ENCODE results near the gene SUSD1. TPM values are rescaled to one million over a fixed set of nuclear protein-coding genes. Genes with fewer than 3 reads are reported as not detected.
"Not testable (repeated sequence)": the region's sequence is repeated elsewhere in the genome, so short reads cannot be mapped to it uniquely, and the experiment has no call there.

Gene SUSD1
- polyA plus RNA-seq, 4 donors = 31.2 to 35.8 (median 34.1) TPM

DNA sequence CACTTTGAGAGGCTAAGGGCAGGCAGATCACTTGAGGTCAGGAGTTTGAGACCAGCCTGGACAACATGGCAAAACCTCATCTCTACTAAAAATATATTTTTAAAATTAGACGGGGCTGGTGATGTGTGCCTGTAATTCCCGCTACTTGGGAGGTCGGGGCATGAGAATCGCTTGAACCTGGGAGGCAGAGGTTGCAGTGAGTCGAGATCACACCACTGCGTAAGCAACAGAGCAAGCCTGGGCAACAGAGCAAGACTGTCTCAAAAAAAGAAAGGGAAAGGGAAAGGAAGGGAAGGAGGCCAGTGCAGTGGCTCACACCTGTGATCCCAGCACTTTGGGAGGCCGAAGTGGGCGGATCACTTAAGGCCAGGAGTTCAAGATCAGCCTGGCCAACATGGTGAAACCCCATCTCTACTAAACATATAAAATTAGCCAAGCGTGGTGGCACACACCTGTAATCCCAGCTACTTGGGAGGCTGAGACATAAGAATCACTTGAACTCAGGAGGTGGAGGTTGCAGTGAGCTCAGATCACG is 101.4 kb downstream of the SUSD1 start:
- DNase-seq (ENCODE audit: low read depth in 4 of 4, low spot score in 2 of 4) = not testable (repeated sequence)

- DNase-seq (ENCODE audit: low read depth in 4 of 4, low spot score in 2 of 4) = no peak
Measured at GRCh38 chr9:112072721-112073638, 102.1 kb downstream of the SUSD1 start.

DNA sequence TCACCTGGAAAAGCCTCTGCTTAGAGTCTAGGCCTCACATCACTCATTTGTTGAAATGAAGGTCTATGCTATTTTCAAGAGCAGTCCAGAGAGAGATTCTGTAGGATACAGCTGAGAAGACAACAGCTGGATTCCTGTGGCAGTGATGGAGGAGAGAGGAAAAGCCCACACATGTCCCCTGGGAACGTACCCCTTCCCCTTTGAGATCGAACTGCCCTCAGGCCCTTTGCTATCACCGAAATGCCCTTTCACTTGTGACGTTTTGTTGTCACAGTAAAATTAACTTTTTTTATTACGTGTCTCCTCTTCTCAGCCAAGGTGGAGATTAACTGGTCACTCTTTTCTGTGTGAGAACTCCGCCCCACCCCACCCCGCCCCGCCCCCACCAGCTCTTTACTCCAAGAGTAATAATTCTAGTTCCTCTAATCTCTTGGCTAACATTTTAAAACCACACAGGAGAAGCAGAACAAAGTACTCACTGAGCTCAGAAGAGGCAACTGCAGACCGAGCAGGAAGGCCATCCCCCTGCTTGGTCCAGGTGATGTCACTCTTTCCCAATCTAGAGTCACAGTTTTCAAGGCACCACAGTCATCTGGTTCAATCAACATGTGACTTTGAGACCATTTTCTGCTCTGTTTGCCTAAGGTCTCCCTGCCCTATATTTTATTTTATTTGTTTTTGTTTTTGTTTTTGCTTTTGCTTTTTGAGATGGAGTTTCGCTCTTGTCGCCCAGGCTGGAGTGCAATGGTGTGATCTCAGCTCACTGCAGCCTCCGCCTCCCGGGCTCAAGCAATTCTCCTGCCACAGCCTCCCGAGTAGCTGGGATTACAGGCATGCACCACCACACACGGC is 105.6 kb downstream of the SUSD1 start:
- DNase-seq (ENCODE audit: low read depth in 4 of 4, low spot score in 2 of 4) = no peak

- peak in 1 of 4 donors; percentile 27 for DNase-seq (ENCODE audit: low read depth in 4 of 4, low spot score in 2 of 4)
Measured at GRCh38 chr9:112065806-112066606, 109.1 kb downstream of the SUSD1 start.

GRCh38 chr9:112064871-112065270 is 110.2 kb downstream of the SUSD1 start:
- DNase-seq (ENCODE audit: low read depth in 4 of 4, low spot score in 2 of 4) = no peak

DNA sequence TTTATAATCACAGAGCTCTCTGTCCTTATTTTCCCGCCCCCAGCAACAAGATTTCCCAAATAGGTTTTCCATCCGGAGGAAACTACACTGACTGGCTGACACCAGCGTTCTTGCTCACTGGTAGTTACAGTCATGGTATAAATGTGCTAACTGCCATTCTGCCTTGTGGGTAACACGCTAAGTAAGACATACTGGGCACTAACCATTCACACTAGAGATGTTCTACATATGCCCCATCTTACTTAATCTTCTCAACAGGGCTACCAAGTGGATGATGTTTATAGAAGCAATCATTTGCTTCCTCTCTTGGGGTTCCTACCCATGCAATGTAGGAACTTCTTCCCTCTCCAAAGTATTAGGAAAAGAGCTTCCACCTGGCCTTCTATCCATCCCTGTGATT is 111.5 kb downstream of the SUSD1 start:
- no peak for DNase-seq (ENCODE audit: low read depth in 4 of 4, low spot score in 2 of 4)

- DNase-seq (ENCODE audit: low read depth in 4 of 4, low spot score in 2 of 4) = no peak
Measured at GRCh38 chr9:112063151-112063550, 111.9 kb downstream of the SUSD1 start.

- DNase-seq (ENCODE audit: low read depth in 4 of 4, low spot score in 2 of 4) = no peak
Measured at GRCh38 chr9:112061152-112061740, 113.9 kb downstream of the SUSD1 start.

- no peak for DNase-seq (ENCODE audit: low read depth in 4 of 4, low spot score in 2 of 4)
Measured at GRCh38 chr9:112059966-112060320, 115.2 kb downstream of the SUSD1 start.

DNA sequence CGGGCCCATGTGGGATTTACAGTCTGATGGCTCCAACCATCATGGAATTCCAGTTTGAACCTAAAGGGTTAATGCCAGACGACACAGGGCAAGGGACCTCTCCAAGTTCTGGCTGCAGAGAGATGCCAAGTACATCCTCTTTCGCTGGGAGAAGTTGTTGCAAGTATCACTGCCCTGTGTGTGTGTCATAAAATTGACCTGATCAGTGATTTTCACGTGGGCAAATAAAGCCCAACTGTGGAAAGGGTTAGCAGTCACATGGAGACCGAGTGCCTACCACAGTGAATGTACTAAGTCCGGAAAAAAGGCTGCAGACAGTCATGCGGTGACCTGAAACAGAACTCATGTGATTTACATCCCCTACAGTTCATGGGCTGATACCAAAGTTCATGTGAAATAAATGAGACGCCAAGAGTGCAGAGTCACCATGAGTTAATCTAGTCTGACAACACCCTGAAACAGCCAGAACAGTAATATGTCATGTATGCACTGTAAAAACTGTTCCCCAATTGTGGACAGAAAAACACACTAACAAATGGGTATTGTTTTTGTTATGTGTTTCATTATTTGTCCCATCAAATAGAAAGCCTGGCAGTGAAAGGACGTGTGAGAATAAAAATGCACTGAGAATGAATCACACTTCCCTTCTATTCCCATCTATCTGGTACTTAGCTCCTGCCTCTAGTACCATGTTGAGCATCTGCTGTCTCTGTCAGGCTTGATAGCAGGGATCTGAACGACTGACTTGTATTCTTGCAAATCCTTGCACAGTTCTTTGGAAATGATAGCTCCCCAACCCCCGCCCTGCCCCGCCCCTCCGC is 115.7 kb downstream of the SUSD1 start:
- peak in 1 of 4 donors; percentile 27 for DNase-seq (ENCODE audit: low read depth in 4 of 4, low spot score in 2 of 4)

GRCh38 chr9:112056996-112057395 is 118.1 kb downstream of the SUSD1 start:
- no peak for DNase-seq (ENCODE audit: low read depth in 4 of 4, low spot score in 2 of 4)

GRCh38 chr9:112054916-112055315 is 120.2 kb downstream of the SUSD1 start:
- DNase-seq (ENCODE audit: low read depth in 4 of 4, low spot score in 2 of 4) = no peak

DNA sequence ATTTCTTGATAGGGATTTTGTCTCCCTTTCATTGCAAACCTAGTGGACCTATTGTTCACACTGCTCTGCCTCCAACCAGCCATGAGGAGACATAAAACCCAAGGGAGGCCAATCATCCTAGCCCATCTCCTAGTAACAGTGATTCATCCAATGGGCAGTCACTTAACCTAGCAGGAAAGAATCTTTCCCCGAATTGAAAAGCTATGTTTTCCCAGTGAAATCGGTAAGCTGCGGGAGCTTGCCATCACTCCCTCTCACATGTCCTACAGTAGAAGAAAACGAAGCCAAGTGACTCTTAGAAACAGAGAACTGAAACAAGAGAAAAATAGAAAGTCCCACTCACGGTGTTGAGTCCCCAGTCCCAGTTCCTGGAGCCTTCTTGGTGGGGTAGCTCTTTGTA is 123.3 kb downstream of the SUSD1 start:
- DNase-seq (ENCODE audit: low read depth in 4 of 4, low spot score in 2 of 4) = no peak

DNA sequence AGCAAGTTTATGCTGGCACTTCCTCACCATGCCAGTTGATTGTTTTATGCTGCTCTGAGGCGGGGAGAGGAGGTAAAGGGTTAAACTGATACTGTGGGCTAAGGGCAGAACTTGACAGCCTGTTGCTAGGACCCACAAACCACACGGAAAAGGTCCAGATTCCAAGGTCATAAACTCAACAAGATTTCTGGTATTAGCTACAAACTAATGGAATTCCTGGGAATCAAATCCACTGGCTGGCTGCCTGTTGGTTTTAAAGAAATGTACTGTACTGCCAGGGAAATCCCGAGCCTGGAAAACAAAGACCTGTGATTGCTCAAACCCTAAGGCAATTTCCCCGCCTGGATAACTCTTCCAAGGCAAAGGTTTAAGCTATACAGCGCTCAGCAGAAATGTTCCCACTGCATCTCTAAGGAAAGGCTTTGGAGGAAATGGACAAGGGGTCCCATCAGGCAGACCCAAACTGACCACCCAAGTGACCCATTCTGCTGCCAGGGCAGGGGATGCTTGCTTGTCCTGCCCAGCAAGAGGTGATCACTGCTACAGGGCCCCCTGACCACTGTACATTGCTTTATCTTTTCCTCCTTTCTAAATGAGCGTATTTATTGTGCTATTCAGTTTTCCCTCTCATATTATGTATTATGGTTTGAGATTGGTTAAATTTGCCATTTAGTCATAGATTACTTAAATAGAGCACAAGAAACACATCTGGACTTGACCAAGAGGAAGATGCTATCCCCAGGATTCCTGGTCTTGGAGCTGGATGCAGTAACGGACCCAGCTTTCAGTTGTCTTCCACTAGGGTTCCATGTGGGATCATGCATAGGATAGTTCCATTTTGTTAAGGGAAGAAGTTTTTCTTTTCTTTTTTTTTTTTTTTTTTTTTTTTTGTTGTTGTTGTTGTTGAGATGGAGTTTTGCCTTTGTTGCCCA is 124.3 kb downstream of the SUSD1 start:
- DNase-seq (ENCODE audit: low read depth in 4 of 4, low spot score in 2 of 4) = peak in 1 of 4 donors; percentile 66

DNA sequence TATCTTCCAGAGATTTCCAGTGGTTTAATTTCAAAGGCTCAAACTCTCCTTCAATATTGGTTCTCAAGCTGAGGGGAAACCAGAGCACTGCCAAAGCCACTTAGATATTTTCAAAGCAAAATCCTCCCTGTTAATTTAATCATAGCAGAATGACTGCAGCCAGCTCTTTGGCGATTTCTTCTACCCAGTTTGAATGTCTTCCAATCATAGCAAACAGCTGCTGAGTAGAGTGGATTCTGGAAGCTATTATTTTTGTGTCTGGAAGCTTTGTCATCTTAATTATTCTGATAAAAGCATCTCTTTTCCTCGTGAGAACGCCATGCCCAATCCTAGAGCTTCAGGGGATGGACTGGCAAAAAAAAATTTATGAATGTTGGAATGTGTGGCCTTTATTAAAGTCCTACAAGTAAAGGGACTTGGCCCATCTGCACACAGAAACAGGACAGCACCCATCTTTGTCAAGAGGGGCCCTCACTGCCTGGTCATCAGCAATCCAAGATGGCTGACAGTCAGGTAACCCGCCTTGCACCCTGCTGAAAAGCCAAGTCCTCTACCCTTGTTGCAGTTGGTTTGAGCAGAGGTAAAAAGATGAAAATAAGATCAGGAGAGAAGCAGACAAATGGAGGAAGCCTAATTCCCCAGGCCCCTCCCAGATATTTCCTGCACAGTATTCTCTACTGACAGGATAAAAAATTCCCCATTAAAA is 125.1 kb downstream of the SUSD1 start:
- DNase-seq (ENCODE audit: low read depth in 4 of 4, low spot score in 2 of 4) = no peak

GRCh38 chr9:112048924-112049691 is 126.0 kb downstream of the SUSD1 start:
- no peak for DNase-seq (ENCODE audit: low read depth in 4 of 4, low spot score in 2 of 4)

All from left renal cortex interstitium (tissue), 4 donors.